Peyer's patch (tissue), 4 donors: Measurements from ENCODE around the gene RABGEF1. TPM values are rescaled to one million over a fixed set of nuclear protein-coding genes. Genes with fewer than 3 reads are reported as not detected.
A peak's percentile ranks its signal among the peaks of the same experiment; 100 is the strongest.
"Not testable (repeated sequence)": the region's sequence is repeated elsewhere in the genome, so short reads cannot be mapped to it uniquely, and the experiment has no call there.

Experiments
- DNase-seq, 3 donors: peaks; one replicate each; pipeline ENCODE4 v3.0.0-alpha.2; 2017 to 2019
- H3K27ac ChIP-seq, 4 donors: fragments of 200-600 bp; sonication (generic); one replicate each; pipeline ENCODE4 v1.5.1; 2016 to 2019
- H3K27me3 ChIP-seq, 2 donors: fragments of 200-600 bp; sonication (generic); one replicate each; pipeline ENCODE4 v1.5.1; 2019
- H3K36me3 ChIP-seq, 3 donors: fragments of 200-600 bp; sonication (generic); one replicate each; pipeline ENCODE4 v1.5.1; 2016 to 2019
- H3K4me1 ChIP-seq, 4 donors: fragments of 200-600 bp; sonication (generic); one replicate each; pipeline ENCODE4 v1.5.1; 2016 to 2019
- H3K4me3 ChIP-seq, 4 donors: fragments of 200-600 bp; sonication (generic); 1 replicate in 3 of 4; 2 replicates in 1 of 4; pipeline ENCODE4 v1.5.1; 2016 to 2019; ENCODE audit warnings: mild to moderate bottlenecking in 1 of 4
- H3K9me3 ChIP-seq, 4 donors: fragments of 200-600 bp; sonication (generic); one replicate each; pipeline ENCODE4 v1.5.1; 2016 to 2019; ENCODE audit warnings: mild to moderate bottlenecking in 1 of 4
- CTCF ChIP-seq, 6 experiments: fragments of 450-650 bp in 4 of 6; fragments of 200-600 bp in 2 of 6; sonication (generic) in 1 of 6; IDR thresholded peaks; one replicate each; pipeline ENCODE4 v1.5.1; 2017 to 2019; ENCODE audit warnings: antibody characterized with exemption in 6 of 6, mild to moderate bottlenecking in 3 of 6, moderate library complexity in 1 of 6
- POLR2A ChIP-seq, 2 donors: fragments of 450-650 bp; IDR thresholded peaks; one replicate each; pipeline ENCODE4 v1.5.1; 2017; ENCODE audit warnings: antibody characterized with exemption in 2 of 2, mild to moderate bottlenecking in 2 of 2, moderate library complexity in 2 of 2
- total RNA-seq, 4 donors: library from RNA; depleted of rRNA; stranded (reverse); fragments of >200 nt; gene quantifications; one replicate each; pipeline ENCODE4 v1.1.0, GENCODE V29; 2016

Gene RABGEF1
- total RNA-seq, 4 donors from 2014 or later: 24.2 to 47.9 (median 28.1) TPM

DNA sequence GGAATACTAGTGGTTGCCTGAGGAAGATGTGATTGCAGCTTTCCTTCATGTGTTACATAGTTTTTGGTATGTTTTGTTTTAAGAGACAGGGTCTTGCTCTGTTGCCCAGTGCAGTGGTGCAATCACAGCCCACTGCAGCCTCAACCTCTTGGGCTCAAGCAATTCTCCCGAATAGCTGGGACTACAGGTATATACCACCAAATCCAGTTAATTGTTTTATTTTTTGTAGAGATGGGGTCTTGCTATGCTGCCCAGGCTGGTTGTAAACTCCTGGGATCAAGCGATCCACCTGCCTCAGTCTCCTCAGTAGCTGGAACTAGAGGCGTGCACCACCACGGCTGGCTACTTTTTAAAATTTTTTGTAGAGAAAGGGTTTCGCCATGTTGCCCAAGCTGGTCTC, 101.4 kb downstream of the RABGEF1 start:
- TF ChIP-seq POLR2A (IDR thresholded peaks at IDR 0.05) (no peak), CTCF (IDR thresholded peaks at IDR 0.05) (no peak)

DNA sequence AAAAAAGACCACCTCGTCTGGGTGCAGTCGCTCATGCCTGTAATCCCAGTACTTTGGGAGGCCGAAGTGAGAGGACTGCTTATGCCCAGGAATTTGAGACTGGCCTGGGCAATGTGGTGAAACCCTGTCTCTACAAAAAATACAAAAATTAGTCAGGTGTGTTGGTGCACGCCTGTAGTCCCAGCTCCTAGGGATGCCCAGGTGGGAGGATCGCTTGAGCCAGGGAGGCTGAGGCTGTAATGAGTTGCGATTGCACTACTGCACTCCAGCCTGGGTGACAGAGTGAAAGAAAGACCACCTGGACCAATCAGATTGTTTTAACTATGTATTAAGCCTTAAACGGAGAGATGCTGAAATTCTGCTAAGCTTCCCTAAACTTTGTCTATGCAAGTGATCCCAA, 103.0 kb downstream of the RABGEF1 start:
- peaks cover 0 to 14% (median 0%) of the 10 kb centered on the region in 4 donors for H3K4me1 ChIP-seq
- H3K36me3 ChIP-seq, DNase-seq, H3K27me3 ChIP-seq, H3K9me3 ChIP-seq, H3K27ac ChIP-seq: not testable (repeated sequence)
- peak overlapping the region in 2 of 4 donors; percentile 70 to 89 for H3K4me3 ChIP-seq

More for the DNA sequence above, 101.4 kb downstream of the RABGEF1 start:
- Histone ChIP-seq H3K27me3 (no peaks in the 10 kb centered on the region), H3K4me3 (no peak overlapping the region), H3K27ac (no peak overlapping the region), H3K9me3 (peaks cover 0 to under 1% (median 0%) of the 10 kb centered on the region in 4 donors), H3K36me3 (no peaks in the 10 kb centered on the region), H3K4me1 (peaks cover 0 to 14% (median 0%) of the 10 kb centered on the region in 4 donors)
- peak in 1 of 3 donors; percentile 15 for DNase-seq

DNA sequence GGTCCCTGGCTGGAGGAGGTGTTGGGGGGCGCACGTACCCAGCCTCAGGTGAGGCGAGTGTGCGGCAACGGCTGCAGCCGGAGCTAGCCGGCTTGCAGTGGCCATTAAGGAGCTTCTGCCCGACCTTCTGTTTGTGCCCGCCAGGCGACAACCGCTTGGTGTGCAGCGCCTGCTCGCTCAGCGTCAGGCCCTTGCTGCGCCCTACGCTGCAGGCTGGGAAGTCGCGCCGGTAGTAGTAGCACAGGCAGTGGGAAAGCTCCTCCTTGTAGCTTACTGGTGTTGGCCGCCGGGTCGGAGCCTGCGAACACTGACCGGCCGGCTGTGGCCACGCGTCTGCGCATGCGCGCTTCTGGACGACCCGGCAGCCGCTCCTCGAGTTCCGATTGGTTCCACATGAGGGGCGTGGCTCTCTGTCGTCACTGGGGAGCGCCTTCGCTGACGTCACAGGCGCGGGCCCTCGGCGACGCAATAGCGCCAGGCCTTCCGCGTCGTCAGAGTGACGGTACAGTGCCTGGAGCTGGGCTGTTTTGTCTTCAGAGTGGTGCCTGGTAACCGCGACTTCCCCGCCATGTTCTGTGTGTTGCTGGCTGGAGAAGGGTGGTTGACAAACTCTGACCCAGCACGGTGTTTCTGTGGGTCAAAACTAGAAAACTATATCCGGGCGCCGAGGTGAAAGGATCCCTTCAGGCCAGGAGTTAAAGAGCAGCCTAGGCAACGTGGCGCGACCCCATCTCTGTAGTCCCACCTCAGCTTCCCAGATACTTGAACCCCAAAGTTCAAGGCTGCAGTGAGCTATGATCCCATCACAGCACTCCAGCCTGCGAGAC, 104.2 kb downstream of the RABGEF1 start:
- peaks cover 0 to 14% (median 0%) of the 10 kb centered on the region in 4 donors for H3K4me1 ChIP-seq
- no peaks in the 10 kb centered on the region for H3K27me3 ChIP-seq
- H3K36me3 ChIP-seq: no peaks in the 10 kb centered on the region
- H3K27ac ChIP-seq: peak overlapping the region; percentile 87 to 95 (median 91)
- H3K9me3 ChIP-seq: no peaks in the 10 kb centered on the region
- peak; percentile 97 to 100 (median 99) for DNase-seq
- H3K4me3 ChIP-seq: peak overlapping the region; percentile 68 to 89 (median 70)
- TF ChIP-seq CTCF (IDR thresholded peaks at IDR 0.05) (peak; percentile 10 to 68 (median 48)), POLR2A (IDR thresholded peaks at IDR 0.05) (peak; percentile 93 to 96)

DNA sequence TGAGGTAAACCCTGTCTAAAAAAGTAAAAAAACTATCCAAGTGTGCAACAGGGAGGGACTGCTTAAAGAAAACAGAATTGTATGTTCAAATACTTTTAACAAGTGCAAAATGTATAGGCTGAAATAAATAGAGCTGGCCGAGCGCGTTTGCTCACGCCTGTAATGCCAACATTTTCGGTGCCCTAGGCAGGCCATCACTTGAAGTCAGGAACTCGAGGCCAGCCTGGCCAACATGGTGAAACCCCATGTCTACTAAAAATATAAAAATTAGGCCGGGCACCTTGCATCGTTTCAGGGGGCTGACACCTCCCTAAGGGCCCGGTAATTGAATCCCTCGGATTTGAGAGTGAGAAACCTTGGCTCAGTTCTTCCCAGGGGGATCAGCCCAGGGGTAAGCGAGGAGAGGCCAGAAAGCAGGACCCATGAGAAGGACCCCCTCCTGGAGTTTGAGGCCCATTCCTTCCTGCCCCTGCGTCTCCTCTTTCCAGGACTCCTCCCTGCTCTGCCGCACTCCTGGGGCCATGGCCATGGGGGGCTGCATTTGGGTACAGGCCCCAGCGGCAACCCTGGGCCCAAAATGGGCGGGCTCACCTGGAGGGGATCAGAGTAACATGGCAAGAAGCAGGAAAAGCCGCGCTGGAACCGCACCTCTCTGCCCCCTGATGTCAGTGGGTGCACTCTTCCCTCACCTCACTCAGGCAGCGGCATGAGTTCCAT, 105.0 kb downstream of the RABGEF1 start:
- peak in 1 of 3 donors; percentile 50 for DNase-seq
- Histone ChIP-seq H3K27ac (peak overlapping the region; percentile 87 to 95 (median 91)), H3K9me3 (no peaks in the 10 kb centered on the region), H3K36me3 (no peaks in the 10 kb centered on the region), H3K4me1 (peaks cover 0 to 14% (median 0%) of the 10 kb centered on the region in 4 donors), H3K27me3 (no peaks in the 10 kb centered on the region), H3K4me3 (peak overlapping the region; percentile 68 to 89 (median 70))
- TF ChIP-seq CTCF (IDR thresholded peaks at IDR 0.05) (no peak), POLR2A (IDR thresholded peaks at IDR 0.05) (no peak)

DNA sequence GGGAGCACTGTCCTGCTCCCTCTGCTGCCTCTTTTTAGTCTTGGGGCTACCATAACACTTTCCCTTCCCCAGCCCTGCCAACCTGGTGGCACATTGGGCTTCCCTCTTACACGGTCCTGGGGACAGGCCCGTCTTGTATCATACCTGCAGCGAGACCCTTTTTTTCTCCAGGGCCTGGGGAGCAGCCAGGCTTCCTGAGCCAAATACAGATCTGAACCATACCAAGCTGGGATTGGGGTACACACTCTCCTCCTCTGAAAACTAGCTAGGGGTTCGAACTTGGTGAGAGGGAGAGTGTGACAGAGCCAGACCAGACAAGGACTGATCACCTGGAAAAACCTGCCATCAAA, 105.5 kb downstream of the RABGEF1 start:
- not testable (repeated sequence) for DNase-seq, H3K4me3 ChIP-seq, H3K36me3 ChIP-seq, H3K27me3 ChIP-seq, H3K9me3 ChIP-seq
- H3K4me1 ChIP-seq: peaks cover 0 to 14% (median 0%) of the 10 kb centered on the region in 4 donors
- H3K27ac ChIP-seq: peak overlapping the region in 1 of 4 donors; percentile 91

GRCh38 chr7:66847523-66847855, 107.0 kb downstream of the RABGEF1 start:
- H3K4me1 ChIP-seq: peaks cover 0 to 14% (median 0%) of the 10 kb centered on the region in 4 donors

More at GRCh38 chr7:66847523-66847855, 107.0 kb downstream of the RABGEF1 start:
- DNase-seq, H3K4me3 ChIP-seq, H3K9me3 ChIP-seq, H3K36me3 ChIP-seq, H3K27me3 ChIP-seq, H3K27ac ChIP-seq: not testable (repeated sequence)
